ENCODE results near the gene REXO2. TPM values are rescaled to one million over a fixed set of nuclear protein-coding genes. Genes with fewer than 3 reads are reported as not detected.
A peak's percentile ranks its signal among the peaks of the same experiment; 100 is the strongest.

Gene REXO2
- total and polyA plus RNA-seq, 2 of the 8 experiments (the other 6 are each of a cell fraction or from before 2014, with no cell fraction given): 111 to 114 TPM

- no peak overlapping the region for H3K4ac ChIP-seq (replicated peaks; ENCODE audit: insufficient read length, low read depth, low read length)
- 0% methylated on average over 2 of the region's 2 CpGs; no CpG with 5 or more reads in 1 of the 2 experiments for WGBS, 2 experiments (ENCODE audit: extremely low coverage in 1 of 2, insufficient coverage in 1 of 2, insufficient read length in 1 of 2, insufficient replicate concordance in 2 of 2, low coverage in 1 of 2, low lambda C conversion rate in 2 of 2, missing lambda C conversion rate in 1 of 2)
- TF ChIP-seq YY1 (IDR thresholded peaks at IDR 0.05; ENCODE audit: low read depth, low read length) (0 out of 2 replicates have a peak, but pooled peaks have one; percentile 7), SIN3A (conservative IDR thresholded peaks at IDR 0.05 in 1 of 2, IDR thresholded peaks at IDR 0.05 in 1 of 2; ENCODE audit: low read depth in 1 of 2, low read length in 2 of 2) (no peak), TEAD4 (IDR thresholded peaks at IDR 0.05; ENCODE audit: low read depth, low read length) (peak; percentile 62; the same call in 1 of the 2 replicates), SIRT6 (IDR thresholded peaks at IDR 0.05; ENCODE audit: low read length) (no peak), SP1 (IDR thresholded peaks at IDR 0.05; ENCODE audit: low read depth, low read length) (peak; percentile 34; the same call in 1 of the 2 replicates), ASH2L (IDR thresholded peaks at IDR 0.05; ENCODE audit: low read length) (peak; percentile 97), JUN (IDR thresholded peaks at IDR 0.05; ENCODE audit: low read depth, low read length) (no peak), RNF2 (IDR thresholded peaks at IDR 0.05; ENCODE audit: borderline replicate concordance, low read depth, low read length, missing control alignments, poor library complexity, severe bottlenecking) (no peak)
Measured at GRCh38 chr11:114478001-114478410, 38.7 kb downstream of the REXO2 start.

More at GRCh38 chr11:114478001-114478410, 38.7 kb downstream of the REXO2 start:
- H3K4me3 ChIP-seq (ENCODE audit: extremely low read depth in 1 of 4, insufficient read depth in 2 of 4, low read depth in 3 of 4, low read length in 4 of 4): peak overlapping the region in 2 of 4 experiments; percentile 30 to 51; a peak in 2 of 8 replicates
- no peak overlapping the region; the same call in 1 of the 2 replicates for H3K27ac ChIP-seq (ENCODE audit: low read depth, low read length)
- no peak overlapping the region for H3K9ac ChIP-seq (replicated peaks in 1 of 4; ENCODE audit: extremely low read depth in 1 of 4, low read depth in 3 of 4, low read length in 3 of 4)
- H3K23ac ChIP-seq (ENCODE audit: insufficient read length): no peak overlapping the region
- H3K23me2 ChIP-seq (ENCODE audit: low read depth, low read length): 0 out of 2 replicates have a peak, but pooled peaks cover 1% of the 10 kb centered on the region
- no peak overlapping the region for H4K8ac ChIP-seq (ENCODE audit: extremely low read depth, insufficient read depth, low read length)
- no peaks in the 10 kb centered on the region for H3K79me1 ChIP-seq (ENCODE audit: low read depth, low read length)
- H3K27me3 ChIP-seq (replicated peaks in 1 of 4; ENCODE audit: control insufficient read depth in 3 of 4, extremely low read depth in 1 of 4, insufficient read depth in 3 of 4, low read length in 3 of 4): no peaks in the 10 kb centered on the region
- peak; percentile 48 for FAIRE-seq
- H2BK20ac ChIP-seq (ENCODE audit: low read length): 0 out of 2 replicates have a peak overlapping the region, but pooled peaks have one; percentile 24
- no peak overlapping the region for H3K14ac ChIP-seq (ENCODE audit: insufficient read length)
- no peak overlapping the region for H2AK5ac ChIP-seq (ENCODE audit: low read depth, low read length)
- H3K56ac ChIP-seq (replicated peaks; ENCODE audit: insufficient read length, low read depth, low read length): no peak overlapping the region
- no peaks in the 10 kb centered on the region for H3K36me3 ChIP-seq (ENCODE audit: control insufficient read depth in 2 of 4, insufficient read depth in 4 of 4, low read length in 3 of 4)
- H4K91ac ChIP-seq (replicated peaks; ENCODE audit: insufficient read length, low read length): peak overlapping the region; percentile 77
- peak overlapping the region; percentile 0; the same call in 1 of the 2 replicates for H2BK12ac ChIP-seq (ENCODE audit: low read depth, low read length)
- peaks cover 8 to 28% (median 19%) of the 10 kb centered on the region in 4 experiments for H3K4me1 ChIP-seq (replicated peaks in 1 of 4; ENCODE audit: control insufficient read depth in 3 of 4, insufficient read depth in 4 of 4, low read length in 3 of 4)
- H2BK5ac ChIP-seq (ENCODE audit: low read depth, low read length): peak overlapping the region; percentile 10; the same call in 1 of the 2 replicates
- no peak for DNase-seq (ENCODE audit: low read depth in 1 of 2, low spot score in 2 of 2)
- peak overlapping the region; percentile 1 for H2BK120ac ChIP-seq (replicated peaks; ENCODE audit: low read depth, low read length)
- ChIA-PET CTCF (ENCODE audit: partially characterized antibody) (no interaction called here), POLR2A (ENCODE audit: partially characterized antibody) (interaction anchor here (0.9 kb wide), 1 partner anchor 39 kb away, joined by 3 read pairs; the partner anchor contains the start of gene REXO2)
- H3K18ac ChIP-seq (ENCODE audit: extremely low read depth, low read length): no peak overlapping the region; the same call in 1 of the 2 replicates
- H3K9me3 ChIP-seq (ENCODE audit: insufficient read depth in 2 of 2, low read depth in 1 of 2, low read length in 1 of 2): peaks cover 0 to 4% of the 10 kb centered on the region in 2 experiments; a peak in 1 of 4 replicates
- H2AFZ ChIP-seq (ENCODE audit: low read length): no peak overlapping the region
- no peak overlapping the region for H4K5ac ChIP-seq (ENCODE audit: insufficient read length, low read depth, low read length)
- H3K4me2 ChIP-seq (ENCODE audit: insufficient read depth in 1 of 2, low read depth in 2 of 2, low read length in 2 of 2): peak overlapping the region; percentile 44 to 65
- no peaks in the 10 kb centered on the region for H4K20me1 ChIP-seq (replicated peaks in 1 of 2; ENCODE audit: control insufficient read depth in 1 of 2, insufficient read depth in 2 of 2, low read length in 2 of 2)
- H3K79me2 ChIP-seq (ENCODE audit: control insufficient read depth in 1 of 2, insufficient read depth in 2 of 2, low read length in 2 of 2): no peaks in the 10 kb centered on the region
- H2BK15ac ChIP-seq (ENCODE audit: low read length): no peak overlapping the region

Data from H1 (cell line).